KMS-11 (cell line): ENCODE data around the gene C1orf185.

Source experiments
- H2AFZ ChIP-seq: fragments of 200-600 bp; sonication (generic); 2 replicates; pipeline ENCODE4 v1.6.1; 2016; ENCODE audit warnings: antibody characterized with exemption, mixed run types, low read depth
- H3K27ac ChIP-seq: fragments of 200-600 bp; sonication (generic); 2 replicates; pipeline ENCODE4 v1.6.1; 2016; ENCODE audit warnings: mild to moderate bottlenecking, mixed run types
- H3K27me3 ChIP-seq: fragments of 200-600 bp; sonication (generic); 2 replicates; pipeline ENCODE4 v1.6.1; 2017; ENCODE audit warnings: mild to moderate bottlenecking, low read depth, mixed run types, moderate library complexity; ENCODE audit not compliant: insufficient read depth
- H3K36me3 ChIP-seq: fragments of 200-600 bp; sonication (generic); 2 replicates; pipeline ENCODE4 v1.6.1; 2017; ENCODE audit warnings: mild to moderate bottlenecking, mixed run types; ENCODE audit not compliant: insufficient read depth
- H3K4me1 ChIP-seq: fragments of 200-600 bp; sonication (generic); 2 replicates; pipeline ENCODE4 v1.6.1; 2016; ENCODE audit warnings: mild to moderate bottlenecking, low read depth, mixed run types; ENCODE audit not compliant: poor library complexity, severe bottlenecking
- H3K4me2 ChIP-seq: fragments of 200-600 bp; sonication (generic); 2 replicates; pipeline ENCODE4 v1.7.0; 2016; ENCODE audit warnings: mild to moderate bottlenecking, mixed run types
- H3K4me3 ChIP-seq: fragments of 200-600 bp; sonication (generic); IDR thresholded peaks from 2 replicates; pipeline ENCODE4 v1.6.1; 2017; ENCODE audit warnings: low read depth, low read length, mixed read lengths; ENCODE audit not compliant: insufficient read depth
- H3K79me2 ChIP-seq: fragments of 200-600 bp; sonication (generic); 2 replicates; pipeline ENCODE4 v1.6.1; 2016; ENCODE audit warnings: low read depth, mixed run types; ENCODE audit not compliant: insufficient read depth
- H3K9ac ChIP-seq: fragments of 200-600 bp; sonication (generic); 2 replicates; pipeline ENCODE4 v1.6.1; 2016; ENCODE audit warnings: mild to moderate bottlenecking, mixed run types
- H4K20me1 ChIP-seq: fragments of 200-600 bp; sonication (generic); 2 replicates; pipeline ENCODE4 v1.6.1; 2016; ENCODE audit warnings: mild to moderate bottlenecking, mixed run types; ENCODE audit not compliant: insufficient read depth
- CTCF ChIP-seq: fragments of 200-600 bp; sonication (generic); conservative IDR thresholded peaks from 2 replicates; pipeline ENCODE4 v1.6.1; 2017; ENCODE audit warnings: low read depth, mild to moderate bottlenecking, antibody characterized with exemption, low read length, moderate library complexity, mixed read lengths

The C1orf185 gene

GRCh38 chr1:51168266-51168845 is 66.3 kb downstream of the C1orf185 start:
- H4K20me1 ChIP-seq, result no peaks in the 10 kb centered on the region
- no peak overlapping the region for H3K4me3 ChIP-seq
- H3K79me2 ChIP-seq, result no peaks in the 10 kb centered on the region
- H3K27ac ChIP-seq, result no peak overlapping the region
- no peaks in the 10 kb centered on the region for H3K36me3 ChIP-seq
- no peak for TF ChIP-seq CTCF
- H3K9ac ChIP-seq, result no peak overlapping the region
- no peak overlapping the region for H2AFZ ChIP-seq
- H3K4me1 ChIP-seq, result no peaks in the 10 kb centered on the region
- H3K27me3 ChIP-seq, result no peaks in the 10 kb centered on the region
- no peak overlapping the region for H3K4me2 ChIP-seq

GRCh38 chr1:51168936-51169335 is 66.9 kb downstream of the C1orf185 start:
- Histone ChIP-seq H3K36me3 (no peaks in the 10 kb centered on the region), H3K4me3 (no peak overlapping the region), H4K20me1 (no peaks in the 10 kb centered on the region), H3K4me2 (no peak overlapping the region), H3K27me3 (no peaks in the 10 kb centered on the region), H2AFZ (no peak overlapping the region), H3K4me1 (no peaks in the 10 kb centered on the region), H3K27ac (no peak overlapping the region), H3K79me2 (no peaks in the 10 kb centered on the region), H3K9ac (no peak overlapping the region)
- TF ChIP-seq CTCF, result no peak

- TF ChIP-seq CTCF, result no peak
Observed at GRCh38 chr1:51170342-51170741, 68.3 kb downstream of the C1orf185 start.

GRCh38 chr1:51172811-51173210 is 70.8 kb downstream of the C1orf185 start:
- no peaks in the 10 kb centered on the region for H3K27me3 ChIP-seq
- no peaks in the 10 kb centered on the region for H3K36me3 ChIP-seq
- no peak for TF ChIP-seq CTCF
- no peak overlapping the region for H3K4me2 ChIP-seq
- H4K20me1 ChIP-seq, result no peaks in the 10 kb centered on the region
- no peaks in the 10 kb centered on the region for H3K4me1 ChIP-seq
- no peak overlapping the region for H3K4me3 ChIP-seq
- H2AFZ ChIP-seq, result no peak overlapping the region
- H3K27ac ChIP-seq, result no peak overlapping the region
- no peaks in the 10 kb centered on the region for H3K79me2 ChIP-seq
- H3K9ac ChIP-seq, result no peak overlapping the region

More at GRCh38 chr1:51170342-51170741, 68.3 kb downstream of the C1orf185 start:
- H3K4me1 ChIP-seq, result no peaks in the 10 kb centered on the region
- H3K4me3 ChIP-seq, result no peak overlapping the region
- no peaks in the 10 kb centered on the region for H3K36me3 ChIP-seq
- no peaks in the 10 kb centered on the region for H4K20me1 ChIP-seq
- H3K79me2 ChIP-seq, result no peaks in the 10 kb centered on the region
- no peak overlapping the region for H3K4me2 ChIP-seq
- no peak overlapping the region for H2AFZ ChIP-seq
- no peaks in the 10 kb centered on the region for H3K27me3 ChIP-seq
- H3K9ac ChIP-seq, result no peak overlapping the region
- H3K27ac ChIP-seq, result no peak overlapping the region
